Smooth muscle cell (in vitro differentiated cells): ENCODE measurements around the gene ALS2. TPM values are rescaled to one million over a fixed set of nuclear protein-coding genes. Genes with fewer than 3 reads are reported as not detected.

Source experiments
- DNase-seq: peaks from one replicate; lab custom pipeline; 2025; ENCODE audit not compliant: unreplicated experiment; lab: John Stamatoyannopoulos, UW
- H2AFZ ChIP-seq: fragments of 200-600 bp; sonication (generic); 2 replicates; pipeline ENCODE4 v1.6.0; 2016; ENCODE audit warnings: antibody characterized with exemption, low read depth, mild to moderate bottlenecking
- H3F3A ChIP-seq: fragments of 200-600 bp; sonication (generic); 2 replicates; pipeline ENCODE4 v1.6.0; 2017; ENCODE audit warnings: antibody characterized with exemption, low read depth
- H3K27ac ChIP-seq: fragments of 200-600 bp; sonication (generic); 2 replicates; pipeline ENCODE4 v1.5.1; 2016; ENCODE audit warnings: low read depth, mild to moderate bottlenecking
- H3K27me3 ChIP-seq: fragments of 200-600 bp; sonication (generic); 2 replicates; pipeline ENCODE4 v1.6.1; 2016; ENCODE audit warnings: low read depth, mild to moderate bottlenecking
- H3K36me3 ChIP-seq: fragments of 200-600 bp; sonication (generic); 2 replicates; pipeline ENCODE4 v1.5.1; 2016; ENCODE audit warnings: low read depth
- H3K4me1 ChIP-seq: fragments of 200-600 bp; sonication (generic); 2 replicates; pipeline ENCODE4 v1.5.1; 2016; ENCODE audit warnings: low read depth
- H3K4me2 ChIP-seq: fragments of 200-600 bp; sonication (generic); 2 replicates; pipeline ENCODE4 v1.6.0; 2016; ENCODE audit warnings: mild to moderate bottlenecking
- H3K4me3 ChIP-seq: fragments of 200-600 bp; sonication (generic); 2 replicates; pipeline ENCODE4 v1.5.1; 2016; ENCODE audit warnings: mild to moderate bottlenecking
- H3K79me2 ChIP-seq: fragments of 200-600 bp; sonication (generic); 2 replicates; pipeline ENCODE4 v1.6.0; 2016; ENCODE audit warnings: low read depth, mild to moderate bottlenecking
- H3K9ac ChIP-seq: fragments of 200-600 bp; sonication (generic); 2 replicates; pipeline ENCODE4 v1.6.0; 2016; ENCODE audit warnings: low read depth
- H3K9me3 ChIP-seq: fragments of 200-600 bp; sonication (generic); replicated peaks from 2 replicates; pipeline ENCODE4 v1.5.1; 2016; ENCODE audit warnings: low read depth
- H4K20me1 ChIP-seq: fragments of 200-600 bp; sonication (generic); 2 replicates; pipeline ENCODE4 v1.6.0; 2016; ENCODE audit warnings: low read depth
- WGBS: methylation state at CpG from one replicate; pipeline ENCODE4 v1.1.7; 2016; ENCODE audit warnings: low lambda C conversion rate; 5-methylcytosine and 5-hydroxymethylcytosine counted together
- polyA plus RNA-seq: library from polyadenylated mRNA; unstranded; fragments of >200 nt; fragmentation: Nextera tagmentation; extraction: Ambion mirVana; gene quantifications from 2 replicates; pipeline ENCODE4 v1.2.1, GENCODE V29; 2016
- total RNA-seq: library from RNA; depleted of rRNA; stranded (reverse); fragments of >200 nt; gene quantifications from 2 replicates; pipeline ENCODE4 v1.2.3, GENCODE V29; 2014
- TF ChIP-seq, protein P1 (sequence below): fragments of 200-600 bp; sonication (generic); IDR thresholded peaks from 2 replicates; pipeline ENCODE4 v1.5.1; 2017; ENCODE audit warnings: borderline replicate concordance, mild to moderate bottlenecking, antibody characterized with exemption; ENCODE audit not compliant: insufficient read depth, poor library complexity, severe bottlenecking

The ALS2 gene
- total and polyA plus RNA-seq, 2 experiments from 2014 or later: 11.0 to 24.4 TPM

DNA sequence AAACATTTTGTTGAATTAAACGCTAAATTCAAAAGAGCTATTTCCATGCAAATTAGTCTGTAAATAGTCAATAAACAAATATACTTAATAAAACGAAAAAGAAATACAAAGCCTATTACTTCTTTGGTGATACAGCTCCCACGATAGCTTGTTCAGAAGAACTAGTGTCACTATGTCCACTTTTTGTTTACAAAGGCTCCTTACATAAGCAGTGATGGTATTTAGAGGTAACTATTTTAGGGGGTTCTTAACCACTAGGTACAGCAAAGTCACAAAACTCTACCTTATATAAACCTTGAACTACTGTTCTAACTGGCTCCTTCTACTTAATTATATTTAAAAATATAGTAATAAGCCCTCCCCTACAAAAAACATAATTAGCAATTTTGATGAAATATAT, 21.9 kb downstream of the ALS2 start:
- H3K4me1 ChIP-seq: no peaks in the 10 kb centered on the region
- H3K9ac ChIP-seq: no peak overlapping the region
- peaks cover 16% of the 10 kb centered on the region for H3K36me3 ChIP-seq
- no peak for DNase-seq
- no peaks in the 10 kb centered on the region for H3F3A ChIP-seq
- H2AFZ ChIP-seq: no peak overlapping the region
- no peaks in the 10 kb centered on the region for H3K27me3 ChIP-seq
- WGBS: 91% methylated on average over 3 of the region's 3 CpGs
- no peaks in the 10 kb centered on the region for H3K79me2 ChIP-seq
- no peak overlapping the region for H3K4me2 ChIP-seq
- no peak overlapping the region for H3K4me3 ChIP-seq
- H3K27ac ChIP-seq: no peak overlapping the region
- peaks cover 11% of the 10 kb centered on the region for H4K20me1 ChIP-seq
- TF ChIP-seq, protein P1, sequence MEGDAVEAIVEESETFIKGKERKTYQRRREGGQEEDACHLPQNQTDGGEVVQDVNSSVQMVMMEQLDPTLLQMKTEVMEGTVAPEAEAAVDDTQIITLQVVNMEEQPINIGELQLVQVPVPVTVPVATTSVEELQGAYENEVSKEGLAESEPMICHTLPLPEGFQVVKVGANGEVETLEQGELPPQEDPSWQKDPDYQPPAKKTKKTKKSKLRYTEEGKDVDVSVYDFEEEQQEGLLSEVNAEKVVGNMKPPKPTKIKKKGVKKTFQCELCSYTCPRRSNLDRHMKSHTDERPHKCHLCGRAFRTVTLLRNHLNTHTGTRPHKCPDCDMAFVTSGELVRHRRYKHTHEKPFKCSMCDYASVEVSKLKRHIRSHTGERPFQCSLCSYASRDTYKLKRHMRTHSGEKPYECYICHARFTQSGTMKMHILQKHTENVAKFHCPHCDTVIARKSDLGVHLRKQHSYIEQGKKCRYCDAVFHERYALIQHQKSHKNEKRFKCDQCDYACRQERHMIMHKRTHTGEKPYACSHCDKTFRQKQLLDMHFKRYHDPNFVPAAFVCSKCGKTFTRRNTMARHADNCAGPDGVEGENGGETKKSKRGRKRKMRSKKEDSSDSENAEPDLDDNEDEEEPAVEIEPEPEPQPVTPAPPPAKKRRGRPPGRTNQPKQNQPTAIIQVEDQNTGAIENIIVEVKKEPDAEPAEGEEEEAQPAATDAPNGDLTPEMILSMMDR: no peak
- H3K9me3 ChIP-seq: no peaks in the 10 kb centered on the region

DNA sequence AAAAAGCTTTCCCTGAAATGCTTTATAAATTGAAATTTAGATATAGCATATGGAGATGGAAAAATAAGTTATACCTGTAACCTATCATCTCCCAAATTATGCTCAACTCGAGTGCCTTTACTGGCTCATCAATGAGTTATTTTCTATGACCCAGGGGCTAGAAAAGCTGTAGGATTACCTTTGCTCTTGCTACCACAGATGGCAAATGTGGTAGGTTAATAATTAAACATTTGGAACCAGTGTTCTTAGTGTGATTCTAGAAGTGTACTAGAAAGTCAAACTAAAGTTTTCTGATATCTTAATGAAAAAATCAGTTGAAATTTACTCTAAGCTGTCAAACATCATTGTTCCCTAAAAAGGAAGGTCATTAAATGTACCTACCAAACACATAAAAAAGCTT, 22.5 kb downstream of the ALS2 start:
- H3K4me2 ChIP-seq: no peak overlapping the region
- no peak for DNase-seq

DNA sequence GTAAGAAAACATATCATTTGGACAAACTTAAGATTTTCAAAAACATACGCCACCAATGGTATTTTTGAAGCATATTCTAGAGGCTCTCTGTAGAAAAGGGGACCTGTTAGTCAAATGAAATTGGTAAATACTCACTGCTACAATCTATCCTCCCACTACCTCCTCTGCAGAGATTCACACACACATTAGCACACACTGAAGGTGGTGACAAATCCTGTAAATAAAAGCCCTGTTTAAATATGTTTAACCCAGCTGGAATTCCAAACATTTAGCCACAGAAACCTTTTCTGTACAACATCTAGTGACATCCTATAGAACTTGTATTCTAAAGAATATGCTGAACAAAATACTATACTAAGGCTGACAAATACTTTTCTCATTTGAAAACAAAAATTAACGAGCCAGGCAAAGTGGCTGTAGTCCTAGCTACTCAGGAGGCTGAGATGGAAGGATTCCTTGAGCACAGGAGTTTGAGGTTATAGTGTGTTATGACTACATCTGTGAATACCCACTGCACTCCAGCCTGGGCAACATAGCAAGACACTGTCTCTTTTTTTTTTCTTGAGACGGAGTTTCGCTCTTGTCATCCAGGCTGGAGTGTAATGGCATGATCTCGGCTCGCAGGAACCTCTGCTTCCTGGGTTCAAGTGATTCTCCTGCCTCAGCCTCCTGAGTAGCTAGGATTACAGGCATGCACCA, 25.9 kb downstream of the ALS2 start:
- TF ChIP-seq, protein P1: no peak
- Histone ChIP-seq H3K79me2 (no peaks in the 10 kb centered on the region), H2AFZ (no peak overlapping the region), H4K20me1 (peaks cover 8% of the 10 kb centered on the region), H3K4me3 (no peak overlapping the region), H3K36me3 (peaks cover 6% of the 10 kb centered on the region), H3K27me3 (no peaks in the 10 kb centered on the region), H3K4me1 (no peaks in the 10 kb centered on the region), H3K9me3 (no peaks in the 10 kb centered on the region), H3K4me2 (no peak overlapping the region), H3K9ac (no peak overlapping the region), H3F3A (no peaks in the 10 kb centered on the region), H3K27ac (no peak overlapping the region)
- no peak for DNase-seq
- 84% methylated on average over 6 of the region's 6 CpGs for WGBS

More for the DNA sequence above, 22.5 kb downstream of the ALS2 start:
- Histone ChIP-seq H3K79me2 (no peaks in the 10 kb centered on the region), H3K9me3 (no peaks in the 10 kb centered on the region), H2AFZ (no peak overlapping the region), H3K9ac (no peak overlapping the region), H4K20me1 (peaks cover 8% of the 10 kb centered on the region), H3K36me3 (peaks cover 16% of the 10 kb centered on the region), H3F3A (no peaks in the 10 kb centered on the region), H3K27me3 (no peaks in the 10 kb centered on the region), H3K27ac (no peak overlapping the region), H3K4me3 (no peak overlapping the region), H3K4me1 (no peaks in the 10 kb centered on the region)
- TF ChIP-seq, protein P1: no peak
- WGBS: 37% methylated on average over 1 of the region's 1 CpG

DNA sequence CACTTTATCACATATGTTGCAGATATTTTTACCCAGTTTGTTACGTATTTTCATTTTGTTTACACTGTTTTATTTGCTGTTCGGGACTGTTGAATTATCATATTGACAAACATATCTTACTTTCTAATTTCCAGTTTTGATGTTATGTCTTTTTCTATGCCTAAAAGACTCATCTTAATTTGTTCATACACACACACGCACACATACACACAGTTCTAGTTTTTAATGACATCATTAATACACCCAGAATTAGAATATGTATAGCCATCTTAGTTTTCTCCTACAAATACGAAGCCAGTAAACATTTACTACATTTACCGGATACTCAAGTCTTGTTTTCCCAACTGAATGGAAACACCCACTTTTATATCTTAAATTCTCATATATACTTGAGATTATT, 29.2 kb downstream of the ALS2 start:
- H4K20me1 ChIP-seq: peaks cover 8% of the 10 kb centered on the region
- no peak overlapping the region for H3K4me2 ChIP-seq
- no peak overlapping the region for H3K27ac ChIP-seq
- H3K79me2 ChIP-seq: no peaks in the 10 kb centered on the region
- H3K4me3 ChIP-seq: no peak overlapping the region
- no peak for DNase-seq
- no peak overlapping the region for H3K9ac ChIP-seq
- TF ChIP-seq, protein P1: no peak
- H2AFZ ChIP-seq: no peak overlapping the region
- H3K4me1 ChIP-seq: no peaks in the 10 kb centered on the region
- no peaks in the 10 kb centered on the region for H3F3A ChIP-seq
- H3K9me3 ChIP-seq: no peaks in the 10 kb centered on the region
- H3K36me3 ChIP-seq: peaks cover 6% of the 10 kb centered on the region
- H3K27me3 ChIP-seq: no peaks in the 10 kb centered on the region
- 86% methylated on average over 5 of the region's 5 CpGs for WGBS
